Keratinocyte (primary cell): ENCODE results near the gene MVB12A. TPM values are rescaled to one million over a fixed set of nuclear protein-coding genes. Genes with fewer than 3 reads are reported as not detected.

Source experiments
- DNase-seq: peaks from one replicate; pipeline ENCODE4 v3.0.0-alpha.2; 2011; ENCODE audit warnings: low read depth, missing footprints, low spot score
- FAIRE-seq: peaks from 2 replicates; lab custom pipeline; 2011; peaks lifted over from hg19 to GRCh38; lab: Jason Lieb, UNC
- H2AFZ ChIP-seq: 2 replicates; pipeline ENCODE4 v1.6.0; 2012; ENCODE audit warnings: low read length, control low read depth, inconsistent platforms; ENCODE audit not compliant: control insufficient read depth
- H3K27ac ChIP-seq: 2 replicates; pipeline ENCODE4 v1.5.1; 2011; ENCODE audit warnings: low read length; ENCODE audit not compliant: control insufficient read depth, insufficient read depth
- H3K27me3 ChIP-seq: 3 replicates; pipeline ENCODE4 v1.6.0; 2011; ENCODE audit warnings: low read length; ENCODE audit not compliant: control insufficient read depth, insufficient read depth; ENCODE audit errors: extremely low read depth
- H3K36me3 ChIP-seq, 2 experiments: 2 replicates in 1 of 2; 3 replicates in 1 of 2; pipeline ENCODE4 v1.5.1; 2011; ENCODE audit warnings: low read length in 2 of 2, mild to moderate bottlenecking in 1 of 2; ENCODE audit not compliant: control insufficient read depth in 2 of 2, insufficient read depth in 2 of 2; ENCODE audit errors: extremely low read depth in 1 of 2
- H3K4me1 ChIP-seq: 3 replicates; pipeline ENCODE4 v1.5.1; 2011; ENCODE audit warnings: low read length; ENCODE audit not compliant: control insufficient read depth, insufficient read depth; ENCODE audit errors: extremely low read depth
- H3K4me2 ChIP-seq: 3 replicates; pipeline ENCODE4 v1.6.0; 2011; ENCODE audit warnings: low read depth, low read length; ENCODE audit not compliant: control insufficient read depth, insufficient read depth; ENCODE audit errors: extremely low read depth
- H3K4me3 ChIP-seq, 3 experiments: fragments of 200-600 bp in 1 of 3; sonication (generic) in 1 of 3; 2 replicates in 2 of 3; 3 replicates in 1 of 3; pipeline ENCODE4 v1.5.1; 2011 to 2016; ENCODE audit warnings: low read length in 3 of 3, mild to moderate bottlenecking in 3 of 3, control low read depth in 2 of 3, inconsistent platforms in 1 of 3, low read depth in 1 of 3, mixed read lengths in 1 of 3, mixed run types in 1 of 3, moderate library complexity in 1 of 3; ENCODE audit not compliant: control insufficient read depth in 2 of 3, insufficient read depth in 2 of 3; ENCODE audit errors: extremely low read depth in 1 of 3
- H3K79me2 ChIP-seq: 2 replicates; pipeline ENCODE4 v1.6.0; 2012; ENCODE audit warnings: low read length; ENCODE audit not compliant: control insufficient read depth, insufficient read depth
- H3K9ac ChIP-seq: 3 replicates; pipeline ENCODE4 v1.6.0; 2011; ENCODE audit warnings: low read length; ENCODE audit not compliant: control insufficient read depth, insufficient read depth; ENCODE audit errors: extremely low read depth
- H3K9me1 ChIP-seq: 3 replicates; pipeline ENCODE4 v1.6.0; 2011; ENCODE audit warnings: low read length; ENCODE audit not compliant: control insufficient read depth, insufficient read depth; ENCODE audit errors: extremely low read depth
- H3K9me3 ChIP-seq: 2 replicates; pipeline ENCODE4 v1.5.1; 2012; ENCODE audit warnings: low read depth, low read length; ENCODE audit not compliant: control insufficient read depth
- H4K20me1 ChIP-seq: 3 replicates; pipeline ENCODE4 v1.6.0; 2011; ENCODE audit warnings: low read length; ENCODE audit not compliant: control insufficient read depth, insufficient read depth; ENCODE audit errors: extremely low read depth
- EZH2 ChIP-seq: IDR thresholded peaks from one replicate; pipeline ENCODE4 v1.6.1; 2012; ENCODE audit warnings: inconsistent platforms, mild to moderate bottlenecking, low read length, moderate library complexity
- dilution Hi-C: fragments of 300-500 bp; cut with MboI; formaldehyde crosslinking; loops from one replicate; pipeline ENCODE4 v1.7.0; 2020; ENCODE audit warnings: low sequenced_read_pairs; ENCODE audit not compliant: extremely low pct_ligation_motif_present
- polyA plus RNA-seq, 5 experiments: library from polyadenylated mRNA; depleted of rRNA in 3 of 5; stranded (reverse) in 3 of 5; stranded (forward) in 1 of 5; unstranded in 1 of 5; fragments of >200 nt; gene quantifications; 1 replicate in 1 of 5; 2 replicates in 3 of 5; 3 replicates in 1 of 5; pipeline versions ENCODE4 v1.2.1 to v1.2.3, GENCODE V29; 2011 to 2012; ENCODE audit warnings: missing spikeins in 2 of 5, low read depth in 1 of 5, low replicate concordance in 1 of 5
- TF ChIP-seq, protein P1 (sequence below), 3 experiments: IDR thresholded peaks in 1 of 3; conservative IDR thresholded peaks in 1 of 3; optimal IDR thresholded peaks in 1 of 3; 2 replicates in 2 of 3; 3 replicates in 1 of 3; pipeline versions ENCODE3 to v1.5.1; 2011; ENCODE audit warnings: low read length in 3 of 3, mild to moderate bottlenecking in 3 of 3, moderate library complexity in 2 of 3, control low read depth in 1 of 3, inconsistent platforms in 1 of 3; ENCODE audit not compliant: insufficient read depth in 2 of 3; ENCODE audit errors: extremely low read depth in 1 of 3

The MVB12A gene
- polyA plus RNA-seq, 1 donor (not counting 4 experiments of a cell fraction or from before 2014, with no cell fraction given): 23.3 TPM

DNA sequence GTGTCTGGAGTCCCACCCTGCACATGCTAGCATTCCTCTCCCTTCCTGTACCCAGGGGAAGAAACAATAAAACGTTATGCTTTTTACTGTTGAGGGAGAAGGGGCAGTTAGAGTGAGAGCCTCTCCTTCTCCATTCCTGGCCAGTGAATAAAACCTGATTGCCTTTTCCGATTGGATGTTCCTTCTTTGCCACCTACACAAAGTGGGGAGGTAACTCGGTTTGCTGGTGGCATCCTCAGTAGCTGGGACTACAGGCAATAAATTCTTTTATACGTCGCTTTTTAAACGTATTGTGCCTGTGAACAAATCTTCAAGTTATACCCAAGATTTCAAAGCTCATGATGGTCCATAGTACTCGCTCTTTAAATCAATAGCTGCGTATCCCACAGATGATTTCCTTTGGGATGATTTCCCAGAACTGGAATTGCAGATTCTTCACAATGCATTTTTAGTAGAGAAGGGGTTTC, 660 bp upstream of the MVB12A start:
- Histone ChIP-seq H3K27me3 (no peaks in the 10 kb centered on the region), H3K9me1 (no peaks in the 10 kb centered on the region), H3K4me2 (peak overlapping the region; percentile 89), H4K20me1 (no peaks in the 10 kb centered on the region), H3K9me3 (no peaks in the 10 kb centered on the region), H3K4me1 (peaks cover 9% of the 10 kb centered on the region), H2AFZ (peak overlapping the region; percentile 78), H3K4me3 (peak overlapping the region; percentile 69 to 87 (median 85)), H3K27ac (peak overlapping the region; percentile 35), H3K36me3 (peaks cover 0 to 4% of the 10 kb centered on the region in 2 experiments), H3K79me2 (no peaks in the 10 kb centered on the region), H3K9ac (peak overlapping the region; percentile 58)
- TF ChIP-seq, protein P1, sequence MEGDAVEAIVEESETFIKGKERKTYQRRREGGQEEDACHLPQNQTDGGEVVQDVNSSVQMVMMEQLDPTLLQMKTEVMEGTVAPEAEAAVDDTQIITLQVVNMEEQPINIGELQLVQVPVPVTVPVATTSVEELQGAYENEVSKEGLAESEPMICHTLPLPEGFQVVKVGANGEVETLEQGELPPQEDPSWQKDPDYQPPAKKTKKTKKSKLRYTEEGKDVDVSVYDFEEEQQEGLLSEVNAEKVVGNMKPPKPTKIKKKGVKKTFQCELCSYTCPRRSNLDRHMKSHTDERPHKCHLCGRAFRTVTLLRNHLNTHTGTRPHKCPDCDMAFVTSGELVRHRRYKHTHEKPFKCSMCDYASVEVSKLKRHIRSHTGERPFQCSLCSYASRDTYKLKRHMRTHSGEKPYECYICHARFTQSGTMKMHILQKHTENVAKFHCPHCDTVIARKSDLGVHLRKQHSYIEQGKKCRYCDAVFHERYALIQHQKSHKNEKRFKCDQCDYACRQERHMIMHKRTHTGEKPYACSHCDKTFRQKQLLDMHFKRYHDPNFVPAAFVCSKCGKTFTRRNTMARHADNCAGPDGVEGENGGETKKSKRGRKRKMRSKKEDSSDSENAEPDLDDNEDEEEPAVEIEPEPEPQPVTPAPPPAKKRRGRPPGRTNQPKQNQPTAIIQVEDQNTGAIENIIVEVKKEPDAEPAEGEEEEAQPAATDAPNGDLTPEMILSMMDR (optimal IDR thresholded peaks at IDR 0.05 in 1 of 3, IDR thresholded peaks at IDR 0.05 in 1 of 3, conservative IDR thresholded peaks at IDR 0.05 in 1 of 3; ENCODE audit: extremely low read depth in 1 of 3, insufficient read depth in 2 of 3, low read length in 3 of 3): no peak
- TF ChIP-seq EZH2: no peak
- FAIRE-seq: no peak
- dilution Hi-C loops: no loop called here
- DNase-seq: no peak

DNA sequence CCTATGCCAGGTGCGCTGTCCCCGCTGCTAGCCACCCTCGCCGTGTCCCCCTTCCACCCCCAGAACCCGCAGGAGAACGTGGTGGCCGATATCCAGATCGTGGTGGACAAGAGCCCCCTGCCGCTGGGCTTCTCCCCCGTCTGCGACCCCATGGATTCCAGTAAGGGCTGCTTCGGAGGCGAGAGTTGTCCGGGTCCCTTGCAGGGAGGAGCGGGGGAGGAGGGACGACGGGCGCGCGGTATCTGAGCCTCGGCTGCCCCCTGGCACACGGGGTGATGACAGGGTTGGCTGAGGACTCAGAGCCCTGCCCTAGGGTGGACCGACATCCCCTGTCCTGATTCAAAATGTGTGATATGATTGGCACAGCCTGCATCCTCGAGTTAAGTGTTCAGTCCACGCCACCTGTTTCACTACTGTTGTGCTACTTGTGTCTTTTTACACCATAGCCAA, 653 bp downstream of the MVB12A start:
- H3K27me3 ChIP-seq: no peaks in the 10 kb centered on the region
- peak overlapping the region; percentile 72 for H3K9ac ChIP-seq
- no peak for DNase-seq
- H3K4me3 ChIP-seq: peak overlapping the region; percentile 76 to 87 (median 85)
- peaks cover 9% of the 10 kb centered on the region for H3K4me1 ChIP-seq
- H4K20me1 ChIP-seq: no peaks in the 10 kb centered on the region
- peak overlapping the region; percentile 26 for H3K27ac ChIP-seq
- dilution Hi-C loops: no loop called here
- no peaks in the 10 kb centered on the region for H3K79me2 ChIP-seq
- peak overlapping the region; percentile 65 for H3K4me2 ChIP-seq
- TF ChIP-seq, protein P1 (optimal IDR thresholded peaks at IDR 0.05 in 1 of 3, IDR thresholded peaks at IDR 0.05 in 1 of 3, conservative IDR thresholded peaks at IDR 0.05 in 1 of 3; ENCODE audit: extremely low read depth in 1 of 3, insufficient read depth in 2 of 3, low read length in 3 of 3): peak in 2 of 3 experiments; percentile 17 to 56
- TF ChIP-seq EZH2: no peak
- no peaks in the 10 kb centered on the region for H3K9me3 ChIP-seq
- H2AFZ ChIP-seq: peak overlapping the region; percentile 93
- H3K9me1 ChIP-seq: no peaks in the 10 kb centered on the region
- H3K36me3 ChIP-seq: peaks cover 0 to 4% of the 10 kb centered on the region in 2 experiments
- peak; percentile 44 for FAIRE-seq
